HCT116 (cell line): ENCODE results near the gene CDC42EP5. TPM values are rescaled to one million over a fixed set of nuclear protein-coding genes. Genes with fewer than 3 reads are reported as not detected.

Experiments
- ATAC-seq: fragments of 200-7000 bp; cut with Tn5 transposase; 2 replicates; pipeline ENCODE4 v1.9.1; 2020; ENCODE audit warnings: mild to moderate bottlenecking, moderate library complexity
- BruUV-seq: library from RNA; stranded (reverse); fragments of 400-500 nt; replicated peaks from 2 replicates; lab custom pipeline; 2021; lab: Mats Ljungman, UMichigan
- CTCF ChIA-PET: fragments of 300-600 bp; sonication (Branson Sonifier 250); formaldehyde crosslinking; loops from one replicate; lab custom pipeline; 2021; ENCODE audit warnings: antibody characterized with exemption; lab: Charles Lee
- POLR2A ChIA-PET: fragments of 300-600, 350-600 bp; sonication (Branson Sonifier 250); formaldehyde crosslinking; loops from one replicate; lab custom pipeline; 2021; ENCODE audit warnings: antibody characterized with exemption; lab: Charles Lee
- RAD21 ChIA-PET, 2 experiments: fragments of 300-600 bp; sonication (Branson Sonifier 250); formaldehyde crosslinking; loops; one replicate each; lab custom pipeline; 2023; ENCODE audit warnings: low total read pairs in 2 of 2; ENCODE audit not compliant: uncharacterized antibody in 2 of 2, unreplicated experiment in 2 of 2, low non-redundant PET in 1 of 2; lab: Charles Lee
- DNase-seq: peaks from one replicate; pipeline ENCODE4 v3.0.0-alpha.2; 2010; ENCODE audit warnings: low read depth, low spot score
- H2AFZ ChIP-seq: fragments of 200-600 bp; shearing (Covaris generic), sonication (generic); 2 replicates; pipeline ENCODE4 v1.6.1; 2017; ENCODE audit warnings: low read depth, mixed run types, mixed read lengths, antibody characterized with exemption, low read length; ENCODE audit not compliant: poor library complexity, severe bottlenecking
- H3K27ac ChIP-seq: 2 replicates; pipeline ENCODE4 v1.5.1; 2012; ENCODE audit warnings: low read depth, low read length
- H3K27me3 ChIP-seq: fragments of 200-600 bp; sonication (generic); 2 replicates; pipeline ENCODE4 v1.6.1; 2016; ENCODE audit warnings: mixed run types, low read length, mixed read lengths; ENCODE audit not compliant: insufficient read depth
- H3K36me3 ChIP-seq, 2 experiments: fragments of 200-500 bp in 1 of 2; fragments of 200-600 bp in 1 of 2; sonication (Bioruptor generic) in 1 of 2; sonication (generic) in 1 of 2; 2 replicates each; pipeline versions ENCODE4 v1.5.1 to v1.6.1; 2014 to 2016; ENCODE audit warnings: low read length in 2 of 2, inconsistent platforms in 1 of 2, mixed read lengths in 1 of 2, mixed run types in 1 of 2; ENCODE audit not compliant: insufficient read depth in 2 of 2, control insufficient read depth in 1 of 2
- H3K4me1 ChIP-seq, 2 experiments: fragments of 200-600 bp in 1 of 2; sonication (generic) in 1 of 2; 2 replicates each; pipeline versions ENCODE4 v1.5.1 to v1.6.1; 2012 to 2017; ENCODE audit warnings: low read length in 2 of 2, inconsistent platforms in 1 of 2, mild to moderate bottlenecking in 1 of 2, mixed read lengths in 1 of 2, mixed run types in 1 of 2, moderate library complexity in 1 of 2; ENCODE audit not compliant: insufficient read depth in 2 of 2, control insufficient read depth in 1 of 2
- H3K4me2 ChIP-seq: fragments of 200-600 bp; sonication (generic); 2 replicates; pipeline ENCODE4 v1.6.1; 2017; ENCODE audit warnings: mixed run types, low read length, mixed read lengths
- H3K4me3 ChIP-seq, 2 experiments: fragments of 200-600 bp in 1 of 2; sonication (generic) in 1 of 2; replicated peaks in 1 of 2; 2 replicates each; pipeline ENCODE4 v1.5.1; 2011 to 2016; ENCODE audit warnings: low read length in 2 of 2, control low read depth in 1 of 2, low read depth in 1 of 2, mild to moderate bottlenecking in 1 of 2, mixed read lengths in 1 of 2, mixed run types in 1 of 2
- H3K79me2 ChIP-seq: fragments of 200-600 bp; sonication (generic); 2 replicates; pipeline ENCODE4 v1.6.1; 2017; ENCODE audit warnings: mild to moderate bottlenecking, mixed run types, low read length, moderate library complexity, mixed read lengths; ENCODE audit not compliant: insufficient read depth
- H3K9ac ChIP-seq: fragments of 200-600 bp; sonication (generic); 2 replicates; pipeline ENCODE4 v1.6.1; 2016; ENCODE audit warnings: low read length, mixed read lengths
- H3K9me2 ChIP-seq: fragments of 200-600 bp; sonication (generic), shearing (Covaris generic); 2 replicates; pipeline ENCODE4 v1.6.1; 2017; ENCODE audit warnings: mixed run types, mild to moderate bottlenecking, moderate library complexity; ENCODE audit not compliant: insufficient read depth
- H3K9me3 ChIP-seq, 2 experiments: fragments of 200-500 bp in 1 of 2; fragments of 200-600 bp in 1 of 2; sonication (Bioruptor generic) in 1 of 2; sonication (generic) in 1 of 2; 2 replicates each; pipeline ENCODE4 v1.6.1; 2014 to 2017; ENCODE audit warnings: low read length in 2 of 2, mixed read lengths in 2 of 2, inconsistent platforms in 1 of 2, low read depth in 1 of 2, mild to moderate bottlenecking in 1 of 2, mixed run types in 1 of 2, moderate library complexity in 1 of 2; ENCODE audit not compliant: control insufficient read depth in 1 of 2, insufficient read depth in 1 of 2
- H4K20me1 ChIP-seq: fragments of 200-600 bp; sonication (generic), shearing (Covaris generic); 2 replicates; pipeline ENCODE4 v1.6.1; 2017; ENCODE audit warnings: mixed run types, mild to moderate bottlenecking, moderate library complexity; ENCODE audit not compliant: insufficient read depth
- EGR1 ChIP-seq: IDR thresholded peaks from 2 replicates; pipeline ENCODE4 v1.6.1; 2012; ENCODE audit warnings: low read depth
- JUND ChIP-seq: IDR thresholded peaks from 2 replicates; pipeline ENCODE4 v1.6.1; 2012
- POLR2A ChIP-seq: IDR thresholded peaks from 2 replicates; pipeline ENCODE4 v1.7.0; 2011; ENCODE audit warnings: borderline replicate concordance; ENCODE audit not compliant: insufficient read depth, insufficient read length; ENCODE audit errors: extremely low read depth
- POLR2AphosphoS5 ChIP-seq: IDR thresholded peaks from 2 replicates; pipeline ENCODE4 v1.6.1; 2011; ENCODE audit warnings: mild to moderate bottlenecking, low read depth, low read length, moderate library complexity
- YY1 ChIP-seq: IDR thresholded peaks from 2 replicates; pipeline ENCODE4 v1.6.1; 2011; ENCODE audit warnings: low read length, low read depth, moderate library complexity, mild to moderate bottlenecking; ENCODE audit not compliant: insufficient replicate concordance; ENCODE audit errors: extremely low read depth
- intact Hi-C: fragments of 100-400 bp; cut with micrococcal nuclease; formaldehyde crosslinking; loops from 2 replicates; pipeline ENCODE4 v1.10.0; 2022
- total RNA-seq: library from RNA; stranded (reverse); gene quantifications from one replicate; pipeline ENCODE4 v1.2.1, GENCODE V29; 2021; ENCODE audit not compliant: unreplicated experiment

CDC42EP5 gene
- total RNA-seq, 1 experiment from 2014 or later = 0.64 TPM

DNA sequence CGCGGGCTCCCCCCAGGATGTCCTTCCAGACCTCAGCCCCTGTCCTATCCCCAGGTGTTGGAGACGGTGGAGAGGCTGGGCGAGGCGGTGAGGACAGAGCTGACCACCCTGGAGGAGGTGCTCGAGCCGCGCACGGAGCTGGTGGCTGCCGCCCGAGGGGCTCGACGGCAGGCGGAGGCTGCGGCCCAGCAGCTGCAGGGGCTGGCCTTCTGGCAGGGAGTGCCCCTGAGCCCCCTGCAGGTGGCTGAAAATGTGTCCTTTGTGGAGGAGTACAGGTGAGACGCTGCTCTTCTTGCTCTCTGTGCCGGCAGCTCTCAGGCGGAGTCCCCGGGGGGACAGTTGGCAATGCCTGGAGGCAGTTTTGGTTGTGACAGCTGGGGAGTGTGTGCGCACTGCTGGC, 51.0 kb downstream of the CDC42EP5 start:
- intact Hi-C loops = no loop called here
- H3K27me3 ChIP-seq = no peaks in the 10 kb centered on the region
- no peak overlapping the region for H3K27ac ChIP-seq
- no peak overlapping the region for H2AFZ ChIP-seq
- ChIA-PET POLR2A (interaction anchor here (1.5 kb wide), 1 partner anchor 9 kb away, joined by 4 read pairs; no protein-coding TSS in a partner anchor), RAD21 (no interaction called here), CTCF (no interaction called here)
- H3K79me2 ChIP-seq = no peaks in the 10 kb centered on the region
- H3K9me2 ChIP-seq = no peaks in the 10 kb centered on the region
- H4K20me1 ChIP-seq = no peaks in the 10 kb centered on the region
- H3K9me3 ChIP-seq = no peaks in the 10 kb centered on the region
- H3K9ac ChIP-seq = no peak overlapping the region
- BruUV-seq = no TSS peak
- TF ChIP-seq POLR2A (no peak), YY1 (no peak), EGR1 (no peak)
- no peak overlapping the region for H3K4me3 ChIP-seq
- no peak for ATAC-seq
- no peak overlapping the region for H3K4me2 ChIP-seq
- no peaks in the 10 kb centered on the region for H3K36me3 ChIP-seq
- H3K4me1 ChIP-seq = peaks cover 0 to 8% of the 10 kb centered on the region in 2 experiments; a peak in 1 of 4 replicates
- no peak for DNase-seq

DNA sequence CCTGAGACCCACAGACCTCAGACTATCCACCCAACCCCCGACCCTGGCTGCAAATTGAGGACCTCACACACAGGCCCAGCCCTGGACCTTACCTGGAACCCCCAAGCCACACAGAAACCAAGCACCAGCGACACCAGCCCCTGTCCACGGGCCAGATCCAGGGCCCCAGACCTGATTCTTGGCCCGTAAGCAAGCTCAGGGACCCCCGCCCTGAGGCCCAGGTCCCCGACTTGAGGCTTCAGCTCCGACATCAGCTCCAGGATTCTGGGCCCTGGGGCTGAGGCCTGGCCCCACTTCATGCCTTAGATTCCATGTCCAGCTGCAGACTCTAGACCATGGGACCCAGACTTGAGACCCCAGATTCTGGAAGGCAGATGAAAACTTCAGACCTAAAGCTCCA, 51.6 kb downstream of the CDC42EP5 start:
- no peaks in the 10 kb centered on the region for H3K9me2 ChIP-seq
- no TSS peak for BruUV-seq
- H3K4me2 ChIP-seq = no peak overlapping the region
- no peak overlapping the region for H3K4me3 ChIP-seq
- H3K9me3 ChIP-seq = no peaks in the 10 kb centered on the region
- RAD21 ChIA-PET = interaction anchor here in 1 of 2 experiments (0.6 kb wide), 1 partner anchor 22 kb away, joined by 3 read pairs; no protein-coding TSS in a partner anchor
- no peak overlapping the region for H2AFZ ChIP-seq
- H4K20me1 ChIP-seq = no peaks in the 10 kb centered on the region
- peaks cover 0 to 8% of the 10 kb centered on the region in 2 experiments; a peak in 1 of 4 replicates for H3K4me1 ChIP-seq
- H3K9ac ChIP-seq = no peak overlapping the region
- no peak overlapping the region for H3K27ac ChIP-seq
- no peak for TF ChIP-seq POLR2A
- no peak for TF ChIP-seq POLR2AphosphoS5
- no peak for TF ChIP-seq JUND
- no peaks in the 10 kb centered on the region for H3K36me3 ChIP-seq
- ATAC-seq (no peak), DNase-seq (no peak)
- POLR2A ChIA-PET = interaction anchor here (0.6 to 1.5 kb wide), 2 partner anchors 10 to 49 kb away, joined by 4 read pairs; no protein-coding TSS in a partner anchor
- H3K27me3 ChIP-seq = no peaks in the 10 kb centered on the region
- intact Hi-C loops = no loop called here
- CTCF ChIA-PET = no interaction called here
- no peaks in the 10 kb centered on the region for H3K79me2 ChIP-seq
